T-helper 2 cell treated with Interferon-gamma antibody and Interleukin-4, amounts not matched to agents 5 μg/mL and 100 μg/mL, for 36 hours (primary cell): ENCODE results near the gene MGST1.
A peak's percentile ranks its signal among the peaks of the same experiment; 100 is the strongest.

Source experiments
- DNase-seq: peaks from one replicate; pipeline ENCODE4 v3.0.0; 2021; ENCODE audit warnings: low spot score
- H3K27ac Mint-ChIP-seq: one replicate; pipeline ENCODE4 v1.8.0; 2021; ENCODE audit warnings: mild to moderate bottlenecking, mixed read lengths
- H3K27me3 Mint-ChIP-seq: one replicate; pipeline ENCODE4 v1.8.0; 2021; ENCODE audit warnings: low read depth, mixed read lengths
- H3K36me3 Mint-ChIP-seq: one replicate; pipeline ENCODE4 v1.8.0; 2021; ENCODE audit warnings: low read depth, mixed read lengths
- H3K4me1 Mint-ChIP-seq: one replicate; pipeline ENCODE4 v1.8.0; 2021; ENCODE audit warnings: low read depth, mixed read lengths
- H3K4me3 Mint-ChIP-seq: one replicate; pipeline ENCODE4 v1.8.0; 2022; ENCODE audit warnings: mild to moderate bottlenecking, moderate library complexity, mixed read lengths
- H3K9me3 Mint-ChIP-seq: one replicate; pipeline ENCODE4 v1.8.0; 2021; ENCODE audit warnings: mixed read lengths

The MGST1 gene

DNA sequence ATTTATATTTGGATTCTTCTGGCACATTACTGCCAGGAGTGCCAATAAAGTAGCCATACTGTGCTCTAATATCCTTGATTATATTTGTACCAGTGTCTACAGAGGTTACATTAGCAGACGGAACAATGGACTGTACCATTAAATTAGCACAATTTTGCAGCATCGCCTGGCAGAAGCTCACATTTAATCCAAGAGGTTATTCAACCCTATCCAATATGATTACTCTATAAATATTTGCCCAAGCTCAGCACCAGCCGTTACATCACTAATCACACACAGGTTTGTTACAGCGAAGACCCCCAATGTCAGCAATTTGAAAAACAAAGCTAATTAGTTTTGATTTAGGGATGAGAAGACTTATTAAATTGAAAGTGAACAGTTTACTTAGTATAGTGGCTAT lies 16.9 kb upstream of the MGST1 start:
- no peak overlapping the region for H3K27ac Mint-ChIP-seq
- no peak overlapping the region for H3K4me3 Mint-ChIP-seq
- H3K4me1 Mint-ChIP-seq = no peaks in the 10 kb centered on the region
- DNase-seq = no peak
- H3K27me3 Mint-ChIP-seq = no peaks in the 10 kb centered on the region
- H3K9me3 Mint-ChIP-seq = peaks cover 25% of the 10 kb centered on the region
- no peaks in the 10 kb centered on the region for H3K36me3 Mint-ChIP-seq

DNA sequence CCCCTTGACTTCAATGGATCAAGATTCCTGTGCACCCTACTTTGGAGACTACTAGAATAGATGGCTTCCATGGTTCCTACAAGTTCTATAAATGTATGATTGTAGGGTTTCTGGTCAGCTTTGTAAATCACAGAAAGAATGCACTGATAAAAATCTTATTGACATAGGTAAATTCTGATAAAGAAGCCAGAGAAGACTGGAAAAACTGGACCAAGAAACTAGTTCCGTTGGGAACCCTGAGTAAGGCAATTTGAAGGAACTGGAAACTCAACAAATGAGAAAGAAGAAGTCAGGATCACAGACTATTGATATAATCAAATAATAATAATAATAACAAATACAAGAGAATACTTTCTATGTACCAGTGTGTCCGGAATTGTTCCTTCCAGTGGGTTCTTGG lies 15.4 kb upstream of the MGST1 start:
- Mint-ChIP-seq H3K36me3 (no peaks in the 10 kb centered on the region), H3K9me3 (peaks cover 21% of the 10 kb centered on the region), H3K27ac (no peak overlapping the region), H3K4me1 (no peaks in the 10 kb centered on the region), H3K27me3 (no peaks in the 10 kb centered on the region), H3K4me3 (no peak overlapping the region)
- no peak for DNase-seq

GRCh38 chr12:16335838-16336237 lies 11.6 kb upstream of the MGST1 start:
- H3K4me1 Mint-ChIP-seq = no peaks in the 10 kb centered on the region

DNA sequence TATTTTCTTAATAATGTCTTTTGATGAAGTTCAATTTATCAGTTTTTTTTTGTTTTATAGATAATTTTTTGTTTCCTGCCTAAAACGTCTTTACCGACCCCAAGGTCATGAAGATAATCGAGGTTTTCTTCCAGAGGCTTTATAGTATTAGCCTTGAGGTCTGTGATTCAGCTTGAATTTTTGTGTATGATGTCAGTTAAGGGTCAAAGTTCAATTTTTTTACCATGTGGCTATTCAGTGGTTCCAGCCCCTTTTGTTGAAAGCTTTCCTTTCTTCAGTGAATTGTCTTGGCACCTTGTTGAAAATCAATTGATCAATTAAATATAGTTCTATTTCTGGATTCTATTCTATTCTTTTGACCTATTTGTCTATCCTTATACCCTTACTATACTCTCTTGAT lies 3.2 kb upstream of the MGST1 start:
- Mint-ChIP-seq H3K4me1 (no peaks in the 10 kb centered on the region), H3K27ac (no peak overlapping the region), H3K36me3 (no peaks in the 10 kb centered on the region), H3K4me3 (no peak overlapping the region), H3K9me3 (no peaks in the 10 kb centered on the region), H3K27me3 (peaks cover 8% of the 10 kb centered on the region)
- no peak for DNase-seq

More at GRCh38 chr12:16335838-16336237, 11.6 kb upstream of the MGST1 start:
- no peak for DNase-seq
- Mint-ChIP-seq H3K36me3 (no peaks in the 10 kb centered on the region), H3K27ac (no peak overlapping the region), H3K27me3 (no peaks in the 10 kb centered on the region), H3K4me3 (no peak overlapping the region), H3K9me3 (peaks cover 11% of the 10 kb centered on the region)

- Mint-ChIP-seq H3K27me3 (peaks cover 8% of the 10 kb centered on the region), H3K36me3 (no peaks in the 10 kb centered on the region), H3K27ac (no peak overlapping the region), H3K4me1 (no peaks in the 10 kb centered on the region), H3K9me3 (no peaks in the 10 kb centered on the region), H3K4me3 (no peak overlapping the region)
- DNase-seq = no peak
These were observed 2.3 kb upstream of the MGST1 start for GRCh38 chr12:16345105-16345504.

DNA sequence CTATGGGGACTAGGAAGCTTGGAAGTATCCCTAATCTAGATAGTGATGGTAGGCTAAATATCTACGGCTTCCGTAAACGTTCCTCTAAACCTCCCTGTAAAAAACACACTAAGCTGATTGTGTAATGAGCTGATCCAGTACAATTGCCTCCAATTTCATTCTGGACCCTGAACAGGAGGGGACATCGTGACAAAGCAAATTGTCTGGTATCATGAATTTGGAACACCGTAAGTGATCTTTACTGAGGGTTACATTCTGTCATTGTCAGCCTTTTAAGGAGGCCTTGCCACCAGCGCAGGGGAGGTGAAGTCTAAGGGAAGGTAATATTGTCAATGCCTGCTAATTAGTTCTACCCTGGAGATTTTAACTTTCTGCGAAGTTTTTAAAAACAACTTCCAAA lies 487 bp upstream of the MGST1 start:
- no peaks in the 10 kb centered on the region for H3K36me3 Mint-ChIP-seq
- H3K27ac Mint-ChIP-seq = no peak overlapping the region
- no peak for DNase-seq
- H3K27me3 Mint-ChIP-seq = peaks cover 8% of the 10 kb centered on the region
- H3K9me3 Mint-ChIP-seq = no peaks in the 10 kb centered on the region
- no peak overlapping the region for H3K4me3 Mint-ChIP-seq
- H3K4me1 Mint-ChIP-seq = no peaks in the 10 kb centered on the region

DNA sequence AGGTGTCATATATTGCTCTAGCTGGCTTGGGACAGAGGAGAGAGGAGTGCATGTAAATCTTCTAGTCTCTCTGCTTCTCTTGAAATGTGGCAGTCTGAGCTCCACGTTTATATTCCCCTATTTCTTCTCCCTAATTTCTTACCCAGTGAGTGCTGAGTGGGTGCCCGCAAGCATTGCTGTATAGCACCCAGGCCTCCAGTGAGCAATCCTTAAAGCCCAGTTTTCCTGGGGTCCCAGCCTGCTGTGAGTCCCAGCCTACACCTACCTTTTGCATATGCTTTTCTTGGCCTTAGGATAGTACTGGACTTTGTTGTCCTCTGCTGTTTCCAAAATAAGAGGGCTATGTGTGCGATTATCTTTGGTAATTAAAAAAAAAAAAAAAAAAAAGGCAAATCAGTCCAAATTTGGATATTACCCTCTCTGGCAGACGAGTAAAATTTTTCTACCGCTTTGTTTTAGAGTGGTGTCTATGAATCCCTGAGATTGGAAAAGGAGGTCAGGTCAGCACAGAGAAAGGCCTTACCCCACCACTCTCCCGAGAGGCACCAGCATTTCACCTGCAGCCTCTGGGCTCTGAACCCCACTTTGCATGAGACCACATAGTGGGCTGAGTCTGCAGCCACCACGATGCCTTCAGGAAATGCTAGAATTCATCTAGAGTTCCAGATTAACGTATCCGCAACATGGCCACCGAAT lies 1.1 kb downstream of the MGST1 start:
- H3K4me3 Mint-ChIP-seq = no peak overlapping the region
- no peaks in the 10 kb centered on the region for H3K4me1 Mint-ChIP-seq
- H3K27me3 Mint-ChIP-seq = peaks cover 8% of the 10 kb centered on the region
- no peak for DNase-seq
- H3K36me3 Mint-ChIP-seq = no peaks in the 10 kb centered on the region
- H3K9me3 Mint-ChIP-seq = no peaks in the 10 kb centered on the region
- no peak overlapping the region for H3K27ac Mint-ChIP-seq

DNA sequence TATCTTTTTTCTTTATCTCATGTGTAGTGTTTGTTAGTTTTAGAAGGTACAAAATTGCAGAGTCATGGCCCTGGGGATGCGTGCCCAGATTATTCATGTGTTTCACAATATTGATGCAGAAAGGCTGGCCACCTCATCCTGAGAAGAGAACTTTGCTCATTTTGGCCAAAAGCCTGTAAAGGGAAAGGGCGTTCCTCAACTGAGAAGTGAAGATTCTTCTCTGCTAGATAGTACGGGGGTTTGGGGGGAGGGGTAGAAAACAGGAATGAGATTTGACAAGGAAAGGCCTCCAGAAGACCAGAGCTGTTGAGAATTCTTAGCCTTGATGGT lies 1.7 kb downstream of the MGST1 start:
- H3K36me3 Mint-ChIP-seq = no peaks in the 10 kb centered on the region
- DNase-seq = no peak
- no peak overlapping the region for H3K27ac Mint-ChIP-seq
- no peaks in the 10 kb centered on the region for H3K9me3 Mint-ChIP-seq
- H3K27me3 Mint-ChIP-seq = peaks cover 8% of the 10 kb centered on the region
- no peak overlapping the region for H3K4me3 Mint-ChIP-seq
- no peaks in the 10 kb centered on the region for H3K4me1 Mint-ChIP-seq

GRCh38 chr12:16350682-16351081 lies 3.2 kb downstream of the MGST1 start:
- H3K4me1 Mint-ChIP-seq = no peaks in the 10 kb centered on the region
- H3K9me3 Mint-ChIP-seq = no peaks in the 10 kb centered on the region
- H3K36me3 Mint-ChIP-seq = no peaks in the 10 kb centered on the region
- no peak overlapping the region for H3K27ac Mint-ChIP-seq
- no peak for DNase-seq
- H3K27me3 Mint-ChIP-seq = peaks cover 8% of the 10 kb centered on the region
- H3K4me3 Mint-ChIP-seq = no peak overlapping the region

DNA sequence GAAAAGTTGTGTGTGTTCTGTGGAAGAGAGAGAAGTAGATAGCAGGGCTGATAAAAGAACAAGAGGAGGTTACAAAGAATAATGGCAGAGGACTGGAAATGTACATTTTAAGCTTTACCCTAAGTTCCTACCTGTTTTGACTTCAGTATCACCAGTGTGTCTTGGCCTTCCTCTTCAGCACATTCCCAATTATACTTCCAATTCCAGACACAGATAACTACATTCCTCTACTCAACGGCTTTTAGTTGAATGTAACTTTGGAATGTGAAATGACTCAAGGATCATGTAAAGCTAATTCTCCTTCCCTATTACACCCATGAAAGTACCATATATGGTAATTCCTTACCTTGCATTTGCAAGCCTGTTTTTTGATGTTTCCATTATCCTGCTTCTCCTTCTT lies 5.0 kb downstream of the MGST1 start:
- Mint-ChIP-seq H3K27ac (no peak overlapping the region), H3K27me3 (no peaks in the 10 kb centered on the region), H3K4me3 (no peak overlapping the region), H3K9me3 (no peaks in the 10 kb centered on the region), H3K4me1 (no peaks in the 10 kb centered on the region), H3K36me3 (no peaks in the 10 kb centered on the region)
- DNase-seq = no peak

DNA sequence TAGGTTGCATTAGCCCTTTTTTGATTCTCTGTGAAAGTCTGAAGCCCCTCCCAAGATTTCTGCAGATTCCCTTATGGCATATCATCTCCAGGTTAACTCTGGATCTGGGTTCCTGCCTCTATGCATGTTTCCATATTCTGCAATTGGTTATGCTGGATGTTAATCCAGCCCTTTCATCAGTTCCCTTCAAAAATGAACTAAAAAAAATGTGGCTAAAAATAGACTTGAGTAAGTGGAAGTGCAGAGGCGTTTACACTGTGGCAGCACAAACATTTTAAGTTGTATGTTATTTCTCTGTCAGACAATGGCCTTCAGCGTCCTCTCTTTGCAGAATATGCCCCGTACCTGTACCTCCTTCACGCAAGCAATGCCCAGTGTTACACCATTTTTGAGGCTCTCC lies 11.4 kb downstream of the MGST1 start:
- no peaks in the 10 kb centered on the region for H3K36me3 Mint-ChIP-seq
- H3K4me1 Mint-ChIP-seq = no peaks in the 10 kb centered on the region
- H3K27me3 Mint-ChIP-seq = no peaks in the 10 kb centered on the region
- H3K4me3 Mint-ChIP-seq = no peak overlapping the region
- no peak overlapping the region for H3K27ac Mint-ChIP-seq
- no peaks in the 10 kb centered on the region for H3K9me3 Mint-ChIP-seq
- DNase-seq = no peak

GRCh38 chr12:16359512-16360491 lies 12.4 kb downstream of the MGST1 start:
- peak; percentile 6 for DNase-seq
- Mint-ChIP-seq H3K4me3 (no peak overlapping the region), H3K9me3 (no peaks in the 10 kb centered on the region), H3K4me1 (no peaks in the 10 kb centered on the region), H3K36me3 (no peaks in the 10 kb centered on the region), H3K27ac (no peak overlapping the region), H3K27me3 (no peaks in the 10 kb centered on the region)

GRCh38 chr12:16361142-16361783 lies 13.8 kb downstream of the MGST1 start:
- Mint-ChIP-seq H3K4me1 (no peaks in the 10 kb centered on the region), H3K27ac (no peak overlapping the region)

DNA sequence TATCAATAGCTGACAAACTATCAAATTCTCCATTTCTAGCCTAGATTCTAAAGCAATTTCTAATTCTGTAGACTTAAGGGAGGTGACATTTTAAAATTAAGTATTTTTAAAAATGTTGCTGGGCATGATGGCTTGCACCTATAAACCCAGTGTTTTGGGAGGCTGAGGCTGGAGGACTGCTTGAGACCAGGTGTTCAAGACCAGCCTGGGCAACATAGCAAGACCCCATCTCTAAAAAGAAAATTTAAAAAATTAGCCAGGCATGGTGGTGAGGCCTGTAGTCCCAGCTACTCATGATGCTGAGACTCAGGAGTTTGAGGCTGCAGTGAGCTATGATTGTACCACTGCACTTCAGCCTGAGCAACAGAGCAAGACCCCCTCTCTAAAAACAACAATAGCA lies 15.1 kb downstream of the MGST1 start:
- Mint-ChIP-seq H3K9me3 (no peaks in the 10 kb centered on the region), H3K27me3 (no peaks in the 10 kb centered on the region)

More at GRCh38 chr12:16361142-16361783, 13.8 kb downstream of the MGST1 start:
- no peaks in the 10 kb centered on the region for H3K27me3 Mint-ChIP-seq
- H3K4me3 Mint-ChIP-seq = no peak overlapping the region
- H3K36me3 Mint-ChIP-seq = no peaks in the 10 kb centered on the region
- H3K9me3 Mint-ChIP-seq = no peaks in the 10 kb centered on the region
- DNase-seq = no peak

More for the DNA sequence above, 15.1 kb downstream of the MGST1 start:
- H3K4me3 Mint-ChIP-seq = no peak overlapping the region
- no peak for DNase-seq
- H3K27ac Mint-ChIP-seq = no peak overlapping the region
- H3K4me1 Mint-ChIP-seq = no peaks in the 10 kb centered on the region
- no peaks in the 10 kb centered on the region for H3K36me3 Mint-ChIP-seq
